H7 (cell line): ENCODE measurements around the gene MAP2K4. TPM values are rescaled to one million over a fixed set of nuclear protein-coding genes. Genes with fewer than 3 reads are reported as not detected.

Source experiments
- DNase-seq: peaks from one replicate; pipeline ENCODE4 v3.0.0; 2012
- H3K27me3 ChIP-seq: 2 replicates; pipeline ENCODE4 v1.6.0; 2011; ENCODE audit warnings: mild to moderate bottlenecking, low read length; ENCODE audit not compliant: control insufficient read depth, insufficient read depth
- H3K36me3 ChIP-seq: replicated peaks from 2 replicates; pipeline ENCODE4 v1.5.1; 2011; ENCODE audit warnings: low read length; ENCODE audit not compliant: control insufficient read depth, insufficient read depth
- H3K4me3 ChIP-seq: 2 replicates; pipeline ENCODE4 v1.5.1; 2011; ENCODE audit warnings: low read depth, mild to moderate bottlenecking, control low read depth, low read length, moderate library complexity; ENCODE audit not compliant: insufficient read depth
- total RNA-seq: library from RNA; depleted of rRNA; stranded (reverse); fragments of >200 nt; shearing (Covaris generic); gene quantifications from 2 replicates; pipeline ENCODE4 v1.2.3, GENCODE V29; 2014

MAP2K4 gene
- total RNA-seq, 1 experiment from 2014 or later = 25.6 TPM

DNA sequence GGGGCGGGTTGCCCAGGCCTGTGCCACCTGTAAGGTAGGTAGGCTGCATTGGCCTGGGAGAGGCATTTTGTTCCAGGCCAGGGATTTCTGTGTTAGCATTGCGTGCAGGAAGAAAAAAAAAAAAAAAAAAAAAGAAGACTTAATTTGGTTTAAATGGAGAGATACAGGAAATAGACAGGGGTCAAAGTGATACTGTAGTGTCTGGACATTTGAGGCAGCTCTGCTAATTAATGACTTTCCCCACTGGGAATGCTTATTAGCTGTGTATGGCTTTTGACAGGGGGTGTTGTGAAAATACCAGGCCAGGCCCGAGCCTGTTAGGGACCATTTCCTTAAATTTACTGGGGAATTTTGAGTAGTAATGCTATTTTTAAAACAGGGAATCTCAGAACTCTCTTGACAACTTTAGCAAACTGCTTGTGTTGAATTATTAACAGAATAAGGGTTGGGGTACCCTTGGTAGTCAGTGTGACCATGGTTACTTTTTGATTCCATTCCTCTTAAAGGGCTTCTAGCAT, 1.0 kb downstream of the MAP2K4 start:
- no peak for DNase-seq
- H3K27me3 ChIP-seq = peaks cover 7% of the 10 kb centered on the region; the same call in 1 of the 2 replicates
- H3K4me3 ChIP-seq = peak overlapping the region; percentile 71
- H3K36me3 ChIP-seq = no peaks in the 10 kb centered on the region

DNA sequence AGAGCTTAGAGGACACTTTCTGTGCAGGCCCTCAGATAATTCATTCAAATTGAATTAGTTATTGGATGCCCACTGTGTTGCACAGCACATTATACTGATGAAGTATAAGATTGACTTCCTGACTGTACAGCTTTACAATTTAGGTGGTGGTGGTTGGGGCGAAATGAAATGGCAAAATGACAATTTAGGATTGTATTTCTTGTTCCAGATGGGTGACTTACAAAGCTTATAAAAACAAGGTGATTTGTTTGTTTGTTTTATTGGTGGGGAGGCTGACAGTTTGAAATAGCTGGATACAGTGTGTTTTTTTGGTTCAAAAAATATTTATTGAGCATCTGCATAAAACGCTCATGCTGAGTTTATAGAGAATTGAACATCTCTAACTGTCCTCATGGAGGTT, 1.6 kb downstream of the MAP2K4 start:
- Histone ChIP-seq H3K36me3 (no peaks in the 10 kb centered on the region), H3K4me3 (no peak overlapping the region), H3K27me3 (peaks cover 7% of the 10 kb centered on the region; the same call in 1 of the 2 replicates)
- no peak for DNase-seq

DNA sequence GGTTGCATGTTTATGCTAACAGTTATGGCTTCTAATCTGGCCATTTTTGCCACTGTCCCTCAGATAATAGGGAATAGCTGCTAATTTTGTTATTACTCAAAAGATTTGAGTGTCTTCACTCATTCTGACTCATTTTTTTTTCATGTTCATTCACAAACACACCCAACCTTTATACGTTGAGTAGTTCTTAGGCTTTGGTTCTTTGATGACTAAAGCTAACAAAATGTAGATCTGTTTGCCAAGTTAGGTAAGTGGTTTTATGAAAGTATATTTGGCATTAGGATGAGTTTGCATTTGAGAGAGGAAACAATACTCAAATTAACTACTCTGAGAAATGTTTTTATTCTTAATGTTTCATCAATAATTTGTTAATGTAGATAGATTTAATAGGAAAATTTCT, 3.6 kb downstream of the MAP2K4 start:
- no peak overlapping the region for H3K4me3 ChIP-seq
- H3K36me3 ChIP-seq = no peaks in the 10 kb centered on the region
- no peak for DNase-seq
- H3K27me3 ChIP-seq = peaks cover 7% of the 10 kb centered on the region; the same call in 1 of the 2 replicates

DNA sequence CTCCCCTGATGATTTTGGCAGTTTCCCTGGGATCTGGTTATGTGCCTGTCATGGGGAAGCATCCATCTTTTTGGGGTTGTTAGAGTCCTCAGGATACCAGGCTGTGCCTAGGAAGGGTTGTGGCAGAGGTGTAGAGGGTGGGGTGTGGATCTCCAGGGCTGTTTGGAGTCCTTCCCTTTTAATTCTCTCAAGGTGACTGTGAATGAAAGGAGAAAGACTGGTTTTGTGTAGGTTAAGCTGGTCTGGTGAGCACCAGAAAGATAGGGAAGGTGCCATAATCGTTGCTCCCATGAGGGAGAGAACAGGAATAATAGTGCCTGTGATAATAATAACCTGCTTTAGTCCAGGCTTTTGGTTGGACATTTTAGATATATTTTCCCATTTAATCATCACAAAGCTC, 7.0 kb downstream of the MAP2K4 start:
- Histone ChIP-seq H3K27me3 (no peaks in the 10 kb centered on the region), H3K36me3 (no peaks in the 10 kb centered on the region), H3K4me3 (no peak overlapping the region)
- no peak for DNase-seq

DNA sequence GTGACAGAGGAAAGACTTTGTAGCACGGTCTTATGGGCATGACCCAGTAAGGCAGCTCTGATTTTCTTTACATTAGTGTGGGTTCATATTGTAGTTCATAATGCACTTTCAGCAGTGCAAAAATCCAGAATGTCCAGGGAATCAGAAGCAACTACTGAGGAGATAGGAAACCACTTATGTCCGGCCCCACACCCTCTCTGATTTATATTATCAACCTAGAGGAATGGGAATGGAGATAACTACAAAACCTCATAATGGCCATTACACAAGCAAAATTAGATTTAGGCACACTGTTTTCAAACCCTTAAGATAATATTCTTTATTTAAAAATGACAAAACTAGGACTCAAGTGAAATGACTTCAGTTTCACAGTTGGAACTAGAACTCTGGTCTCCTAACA, 7.9 kb downstream of the MAP2K4 start:
- H3K36me3 ChIP-seq = no peaks in the 10 kb centered on the region
- DNase-seq = no peak
- H3K4me3 ChIP-seq = no peak overlapping the region

DNA sequence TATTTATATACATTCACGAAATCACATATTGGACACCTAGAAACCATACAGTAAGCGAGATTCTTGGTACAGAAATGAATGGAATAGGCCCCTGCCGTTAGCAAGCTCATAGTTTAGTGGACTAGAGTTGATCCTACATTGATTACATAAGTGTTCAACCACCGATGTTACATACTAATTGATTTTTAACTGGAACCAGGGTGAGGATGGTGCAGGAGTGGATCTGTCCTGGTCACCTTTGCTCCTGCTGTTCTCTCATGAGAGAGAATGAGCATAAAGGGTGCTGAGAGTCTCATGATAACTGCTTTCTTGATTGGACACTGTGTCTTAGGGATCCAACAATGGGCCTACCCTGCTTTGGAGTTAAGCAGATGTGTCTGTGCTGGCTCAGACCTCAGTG, 13.9 kb downstream of the MAP2K4 start:
- no peaks in the 10 kb centered on the region for H3K27me3 ChIP-seq
- DNase-seq = no peak
- H3K36me3 ChIP-seq = no peaks in the 10 kb centered on the region
- H3K4me3 ChIP-seq = no peak overlapping the region

More for the DNA sequence above, 7.9 kb downstream of the MAP2K4 start:
- no peaks in the 10 kb centered on the region for H3K27me3 ChIP-seq

DNA sequence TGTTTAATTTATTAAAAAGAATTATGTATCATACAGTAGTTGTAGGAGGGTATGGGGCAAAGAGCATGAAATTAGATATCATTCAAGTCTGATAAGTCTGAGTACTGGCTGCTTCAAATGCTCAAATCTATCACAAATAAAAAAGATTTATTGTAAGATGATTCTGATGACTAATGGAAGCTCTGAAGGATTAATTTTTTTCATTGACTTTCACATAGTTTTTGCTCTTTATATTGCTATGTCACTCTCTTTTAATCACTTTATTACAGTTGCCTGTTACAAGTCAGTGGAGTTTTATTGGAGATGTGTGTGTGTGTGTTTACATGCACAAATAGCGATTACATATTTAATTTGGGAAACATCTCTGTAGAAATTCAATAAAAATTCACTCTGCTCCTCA, 15.0 kb downstream of the MAP2K4 start:
- no peaks in the 10 kb centered on the region for H3K36me3 ChIP-seq
- H3K27me3 ChIP-seq = no peaks in the 10 kb centered on the region
- H3K4me3 ChIP-seq = no peak overlapping the region
- DNase-seq = no peak

DNA sequence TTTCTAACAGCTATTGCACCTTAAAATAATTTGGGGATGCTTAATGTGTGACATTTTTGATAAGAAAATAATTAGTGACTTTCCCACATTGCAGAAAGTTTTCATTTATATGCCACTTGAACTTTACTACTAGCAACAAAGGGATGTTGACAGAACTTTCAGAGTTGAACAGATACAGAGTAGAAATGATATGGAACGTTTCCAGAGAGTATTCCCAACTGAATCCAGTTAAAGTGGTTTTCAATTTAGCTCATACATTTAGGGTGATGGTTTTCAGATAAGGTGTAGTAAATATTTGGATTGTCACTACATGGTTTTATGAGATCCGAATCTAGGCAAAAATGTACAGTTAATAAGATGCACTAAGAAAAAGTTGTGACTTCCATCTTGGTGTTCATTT, 17.3 kb downstream of the MAP2K4 start:
- Histone ChIP-seq H3K4me3 (no peak overlapping the region), H3K36me3 (no peaks in the 10 kb centered on the region), H3K27me3 (no peaks in the 10 kb centered on the region)
- no peak for DNase-seq

DNA sequence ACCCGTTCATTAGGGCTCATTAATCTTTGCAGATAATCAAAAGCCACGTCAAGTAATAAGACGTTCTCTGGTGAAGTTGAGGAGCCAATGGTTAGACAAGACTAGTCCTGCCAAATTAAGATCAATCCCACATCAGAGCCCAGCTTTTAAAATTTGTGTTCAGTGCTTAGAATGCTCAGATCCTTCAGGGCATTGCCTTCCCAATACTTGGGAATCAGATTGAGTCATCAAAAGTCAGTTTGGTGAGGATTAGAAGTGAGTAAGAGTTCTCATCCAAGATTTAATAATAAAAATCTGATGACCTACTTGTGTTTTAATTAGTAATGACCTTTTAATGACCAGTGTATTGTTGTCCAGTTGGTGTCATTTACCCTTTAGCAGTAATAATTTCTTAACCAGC, 19.8 kb downstream of the MAP2K4 start:
- Histone ChIP-seq H3K27me3 (no peaks in the 10 kb centered on the region), H3K36me3 (no peaks in the 10 kb centered on the region), H3K4me3 (no peak overlapping the region)
- DNase-seq = no peak

DNA sequence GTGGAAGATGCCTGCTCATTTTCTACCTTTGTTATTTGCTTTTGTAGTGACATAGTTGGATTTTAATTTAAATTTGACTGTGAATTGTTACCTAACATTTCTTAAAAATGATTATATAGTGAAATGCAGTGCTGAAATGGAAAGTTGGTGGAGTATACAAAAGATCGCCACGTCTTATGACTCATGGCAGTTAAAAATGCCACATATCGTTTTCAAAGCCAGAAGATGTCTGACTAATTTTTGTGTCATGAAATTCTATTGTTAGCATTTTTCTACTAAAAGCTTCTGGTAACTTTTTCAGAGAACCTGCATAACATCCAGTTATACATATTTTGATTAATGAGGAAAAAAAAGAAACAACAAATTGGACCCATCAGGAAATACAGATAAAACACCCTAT, 20.6 kb downstream of the MAP2K4 start:
- Histone ChIP-seq H3K36me3 (no peaks in the 10 kb centered on the region), H3K4me3 (no peak overlapping the region), H3K27me3 (no peaks in the 10 kb centered on the region)
- DNase-seq = no peak

DNA sequence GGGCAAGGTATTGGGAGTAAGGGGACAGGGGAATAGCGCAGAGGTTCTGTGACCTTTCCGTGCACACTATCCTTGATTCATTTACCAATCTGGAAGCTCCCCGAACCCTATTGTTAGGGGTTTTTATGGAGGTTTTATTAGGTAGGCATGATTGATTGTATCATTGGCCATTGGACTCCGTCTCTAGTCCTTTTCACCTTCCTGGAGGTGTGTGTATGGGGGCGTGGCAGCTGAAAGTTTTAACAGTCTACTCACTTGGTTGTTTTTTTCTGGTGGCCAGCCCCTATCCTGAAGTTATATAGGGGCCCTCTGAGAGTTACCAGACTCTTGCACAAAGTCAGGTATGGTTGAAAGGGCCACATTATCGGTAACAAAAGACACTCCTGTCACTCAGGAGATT, 23.0 kb downstream of the MAP2K4 start:
- no peak for DNase-seq
- no peaks in the 10 kb centered on the region for H3K36me3 ChIP-seq

DNA sequence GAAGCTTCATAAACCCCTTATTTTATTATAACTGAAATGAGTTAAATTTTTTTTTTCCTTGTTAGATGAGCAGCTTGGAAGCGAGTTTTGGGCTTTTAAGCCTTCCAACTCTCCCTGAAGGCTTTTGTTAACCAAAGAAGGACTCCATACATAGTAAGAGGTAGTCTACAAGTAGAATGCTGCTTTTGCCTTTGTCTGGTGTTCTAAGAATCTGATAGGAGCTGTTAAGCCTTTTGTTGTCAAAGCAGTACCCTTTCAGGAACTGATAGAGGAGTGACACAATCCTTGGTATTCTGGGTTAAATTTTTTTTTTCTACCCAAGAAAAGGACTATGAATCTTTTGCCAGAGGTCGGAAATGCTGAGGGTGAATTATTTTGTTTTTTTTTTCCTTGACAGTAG, 26.1 kb downstream of the MAP2K4 start:
- Histone ChIP-seq H3K36me3 (no peaks in the 10 kb centered on the region), H3K4me3 (no peak overlapping the region), H3K27me3 (no peaks in the 10 kb centered on the region)
- DNase-seq = peak; percentile 16

More for the DNA sequence above, 23.0 kb downstream of the MAP2K4 start:
- Histone ChIP-seq H3K4me3 (no peak overlapping the region), H3K27me3 (no peaks in the 10 kb centered on the region)

DNA sequence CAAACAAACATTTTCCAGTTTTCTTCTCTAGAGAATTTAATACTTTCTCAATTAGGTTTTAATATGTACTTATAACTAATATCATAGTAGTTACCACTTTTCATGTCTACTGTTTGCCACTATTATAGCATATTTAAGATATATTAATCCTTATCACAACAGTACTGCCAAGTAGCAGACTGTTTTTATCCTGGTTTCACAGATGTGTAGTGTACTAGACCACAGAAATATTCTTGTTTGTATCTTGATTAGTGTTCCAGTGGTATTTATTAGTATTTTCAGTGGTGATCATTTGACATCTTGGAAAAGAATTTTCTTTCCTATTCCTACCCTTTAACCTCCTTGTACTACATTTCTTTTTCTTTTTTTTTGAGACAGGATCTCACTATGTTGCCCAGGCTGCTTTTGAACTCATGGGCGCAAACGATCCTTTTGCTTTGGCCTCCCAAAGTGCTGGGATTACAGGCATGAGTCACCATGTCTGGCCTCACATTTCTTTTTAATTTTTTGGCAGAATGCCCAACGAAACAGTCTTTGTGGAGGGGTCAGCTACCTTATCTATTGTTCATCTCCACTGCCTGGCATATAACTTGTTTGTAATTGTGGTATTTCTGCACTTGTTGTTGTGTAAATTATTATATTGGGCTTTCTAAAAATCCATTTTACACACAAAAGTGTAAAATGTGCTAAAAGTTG, 27.2 kb downstream of the MAP2K4 start:
- Histone ChIP-seq H3K4me3 (no peak overlapping the region), H3K27me3 (no peaks in the 10 kb centered on the region), H3K36me3 (no peaks in the 10 kb centered on the region)
- DNase-seq = no peak

DNA sequence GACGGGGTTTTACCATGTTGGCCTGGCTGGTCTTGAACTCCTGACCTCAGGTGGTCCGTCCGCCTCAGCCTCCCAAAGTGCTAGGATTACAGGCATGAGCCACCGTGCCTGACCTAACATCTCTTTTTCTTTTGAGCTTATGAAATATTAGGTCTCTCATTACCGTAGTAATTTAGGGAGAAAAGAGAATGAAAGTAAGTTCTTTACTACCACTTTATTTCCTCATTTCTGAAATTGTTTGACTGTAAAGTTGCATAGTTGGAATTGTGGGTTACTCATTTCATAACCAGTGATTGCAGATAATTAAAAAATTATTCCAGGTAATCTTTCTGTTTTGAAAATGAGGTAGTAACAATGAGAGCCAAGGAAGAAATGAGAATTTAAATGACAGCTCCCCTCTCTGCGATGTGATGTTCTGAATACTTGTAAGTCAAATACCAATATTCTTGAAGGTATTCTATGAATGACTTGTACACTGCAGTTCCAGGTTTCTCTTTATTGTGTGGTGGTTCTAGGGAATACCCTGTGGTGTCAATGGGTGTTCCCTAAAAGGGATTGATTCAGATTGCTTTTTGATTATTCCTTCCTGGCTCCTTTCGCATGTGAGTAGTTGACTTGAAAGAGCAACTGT, 28.3 kb downstream of the MAP2K4 start:
- no peak overlapping the region for H3K4me3 ChIP-seq
- no peak for DNase-seq
- no peaks in the 10 kb centered on the region for H3K36me3 ChIP-seq
- H3K27me3 ChIP-seq = no peaks in the 10 kb centered on the region

DNA sequence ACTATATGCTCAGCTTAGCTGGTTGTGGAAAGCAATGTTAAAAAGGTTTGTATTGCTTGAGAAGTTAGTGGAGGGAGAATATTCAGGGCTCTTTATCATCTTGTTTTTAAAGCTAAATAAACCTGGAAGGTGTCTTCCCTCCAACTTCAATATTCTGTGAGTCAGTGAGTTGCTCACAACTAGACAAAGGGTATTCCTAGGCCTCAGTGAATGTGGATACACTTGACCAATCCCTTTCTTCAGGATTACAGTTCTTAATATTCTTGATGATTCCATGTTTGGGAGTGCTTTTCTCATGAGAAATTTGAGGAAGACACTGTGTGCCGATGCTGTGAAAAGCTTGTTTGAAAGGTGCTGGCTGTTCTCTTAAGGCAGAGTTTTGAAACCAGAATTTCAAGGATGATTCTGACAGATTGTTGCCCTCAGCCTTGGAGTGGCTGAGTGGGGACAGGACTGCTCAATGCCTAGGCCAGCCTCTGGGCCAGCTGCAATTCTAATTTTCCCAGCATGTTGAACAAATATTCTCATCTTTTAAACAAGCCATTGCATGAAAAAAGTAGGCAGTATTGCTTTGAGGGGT, 30.1 kb downstream of the MAP2K4 start:
- no peaks in the 10 kb centered on the region for H3K36me3 ChIP-seq
- no peak overlapping the region for H3K4me3 ChIP-seq
- H3K27me3 ChIP-seq = no peaks in the 10 kb centered on the region
- DNase-seq = no peak
